ENCODE data around the gene AUTS2. TPM values are rescaled to one million over a fixed set of nuclear protein-coding genes. Genes with fewer than 3 reads are reported as not detected.

AUTS2 gene
- total RNA-seq, 1 experiment from 2014 or later = 256 TPM

DNA sequence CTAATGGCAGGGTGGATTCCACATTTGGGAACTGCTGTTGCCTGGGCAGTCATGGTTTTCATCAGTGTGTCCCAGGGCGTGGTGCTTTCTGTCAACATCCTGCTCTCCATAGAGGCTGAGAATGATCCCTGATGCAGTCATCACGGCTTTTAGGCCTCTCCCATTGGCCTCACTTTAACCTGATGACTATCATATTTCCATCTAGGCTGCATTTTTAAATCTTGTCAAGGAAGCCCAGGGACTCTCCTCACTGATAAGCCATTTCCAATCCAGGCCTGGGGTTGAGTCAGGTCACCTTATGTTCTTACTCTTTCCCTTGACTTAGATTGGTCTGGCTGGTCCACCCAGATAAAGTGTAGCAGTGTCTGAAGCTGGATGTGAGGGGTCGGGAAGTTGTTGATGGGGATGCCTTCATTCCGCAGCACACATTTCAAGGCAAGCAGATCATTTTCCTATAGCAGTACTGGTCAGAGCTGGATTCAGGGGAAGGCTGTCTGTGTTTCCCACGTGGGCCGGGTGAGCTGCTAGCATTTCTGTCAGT lies 177.0 kb downstream of the AUTS2 start:
- Mint-ChIP-seq H3K27ac (peak overlapping the region in 1 of 3 experiments; percentile 0; a peak in 1 of 7 replicates), H3K4me3 (no peak overlapping the region), H3K36me3 (ENCODE audit: insufficient read depth in 1 of 3, low read depth in 3 of 3) (no peaks in the 10 kb centered on the region), H3K27me3 (ENCODE audit: low read depth) (no peaks in the 10 kb centered on the region), H3K9me3 (no peaks in the 10 kb centered on the region), H3K4me1 (peaks cover 20 to 22% of the 10 kb centered on the region in 2 experiments)
- no peak overlapping the region for H3K23ac ChIP-seq (ENCODE audit: insufficient read length, low read depth, low read length)
- no peak overlapping the region for H2BK15ac ChIP-seq (ENCODE audit: low read depth, low read length)
- H3K27me3 ChIP-seq (ENCODE audit: insufficient read depth, low read length) = no peaks in the 10 kb centered on the region
- peaks cover 2% of the 10 kb centered on the region; the same call in 1 of the 2 replicates for H3K4me1 ChIP-seq (ENCODE audit: insufficient read depth, low read length)
- H3K79me1 ChIP-seq (ENCODE audit: insufficient read depth, low read depth, low read length, poor library complexity, severe bottlenecking) = no peaks in the 10 kb centered on the region
- H4K91ac ChIP-seq (ENCODE audit: insufficient read length, low read depth, low read length) = no peak overlapping the region
- H3K9me3 ChIP-seq (ENCODE audit: control insufficient read depth, low read depth, low read length) = no peaks in the 10 kb centered on the region
- H3K27ac ChIP-seq (ENCODE audit: insufficient read length, low read depth, low read length) = no peak overlapping the region
- no peak overlapping the region for H4K8ac ChIP-seq (replicated peaks; ENCODE audit: insufficient read length, low read depth, low read length)
- no peak overlapping the region for H3K18ac ChIP-seq (ENCODE audit: insufficient read length, low read depth, low read length)
- no peak overlapping the region for H3K14ac ChIP-seq (ENCODE audit: insufficient read depth, low read length)
- no peak overlapping the region for H3T11ph ChIP-seq (ENCODE audit: low read length)
- no peak overlapping the region for H2BK20ac ChIP-seq (ENCODE audit: low read depth, low read length, poor library complexity, severe bottlenecking)
- H3K9ac ChIP-seq (ENCODE audit: extremely low read depth, insufficient read length, low read length) = no peak overlapping the region
- H2BK5ac ChIP-seq (ENCODE audit: insufficient read length, low read length) = no peak overlapping the region
- no peak overlapping the region for H2AK5ac ChIP-seq (ENCODE audit: insufficient read length, low read length)
- H4K20me1 ChIP-seq (ENCODE audit: control insufficient read depth, insufficient read depth, insufficient read length) = no peaks in the 10 kb centered on the region
- H2BK12ac ChIP-seq (ENCODE audit: insufficient read length, low read depth, low read length) = no peak overlapping the region
- no peaks in the 10 kb centered on the region for H3K79me2 ChIP-seq (ENCODE audit: insufficient read depth, low read length)
- no peaks in the 10 kb centered on the region for H3K23me2 ChIP-seq (ENCODE audit: insufficient read length, low read depth, low read length, poor library complexity, severe bottlenecking)
- H2BK120ac ChIP-seq (ENCODE audit: low read depth, low read length, poor library complexity, severe bottlenecking) = no peak overlapping the region
- no peak overlapping the region for H2AFZ ChIP-seq (ENCODE audit: low read length)
- no peak overlapping the region for H4K5ac ChIP-seq (ENCODE audit: insufficient read length, low read depth, low read length)
- H3K4ac ChIP-seq (ENCODE audit: low read depth, low read length) = no peak overlapping the region
- TF ChIP-seq, protein P1, sequence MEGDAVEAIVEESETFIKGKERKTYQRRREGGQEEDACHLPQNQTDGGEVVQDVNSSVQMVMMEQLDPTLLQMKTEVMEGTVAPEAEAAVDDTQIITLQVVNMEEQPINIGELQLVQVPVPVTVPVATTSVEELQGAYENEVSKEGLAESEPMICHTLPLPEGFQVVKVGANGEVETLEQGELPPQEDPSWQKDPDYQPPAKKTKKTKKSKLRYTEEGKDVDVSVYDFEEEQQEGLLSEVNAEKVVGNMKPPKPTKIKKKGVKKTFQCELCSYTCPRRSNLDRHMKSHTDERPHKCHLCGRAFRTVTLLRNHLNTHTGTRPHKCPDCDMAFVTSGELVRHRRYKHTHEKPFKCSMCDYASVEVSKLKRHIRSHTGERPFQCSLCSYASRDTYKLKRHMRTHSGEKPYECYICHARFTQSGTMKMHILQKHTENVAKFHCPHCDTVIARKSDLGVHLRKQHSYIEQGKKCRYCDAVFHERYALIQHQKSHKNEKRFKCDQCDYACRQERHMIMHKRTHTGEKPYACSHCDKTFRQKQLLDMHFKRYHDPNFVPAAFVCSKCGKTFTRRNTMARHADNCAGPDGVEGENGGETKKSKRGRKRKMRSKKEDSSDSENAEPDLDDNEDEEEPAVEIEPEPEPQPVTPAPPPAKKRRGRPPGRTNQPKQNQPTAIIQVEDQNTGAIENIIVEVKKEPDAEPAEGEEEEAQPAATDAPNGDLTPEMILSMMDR (conservative IDR thresholded peaks at IDR 0.05) = no peak
- no peak for DNase-seq
- H3K56ac ChIP-seq (ENCODE audit: insufficient read length, low read depth, low read length) = no peak overlapping the region
- no CpG with 5 or more reads among the region's 6 CpGs for WGBS (ENCODE audit: extremely low coverage, insufficient read length, low lambda C conversion rate)
- no peak overlapping the region for H3K4me2 ChIP-seq (ENCODE audit: insufficient read depth, insufficient read length, low read length)

Measured in H9 (cell line).